GM21360 (cell line): ENCODE data around the gene BMP6.
"Not testable (repeated sequence)": the region's sequence is repeated elsewhere in the genome, so short reads cannot be mapped to it uniquely, and the experiment has no call there.

Experiments used
- ATAC-seq: cut with Tn5 transposase; IDR thresholded peaks from one replicate; pipeline ENCODE4 v1.9.1; 2021; ENCODE audit warnings: mild to moderate bottlenecking, moderate library complexity; ENCODE audit not compliant: unreplicated experiment

BMP6 gene

GRCh38 chr6:7880718-7881107 is 154.8 kb downstream of the BMP6 start:
- no peak for ATAC-seq

- ATAC-seq = no peak
These were observed 156.0 kb downstream of the BMP6 start for GRCh38 chr6:7881765-7882500.

GRCh38 chr6:7882505-7883257 is 156.8 kb downstream of the BMP6 start:
- ATAC-seq = no peak

- ATAC-seq = no peak
These were observed 157.5 kb downstream of the BMP6 start for GRCh38 chr6:7883381-7883780.

- no peak for ATAC-seq
These were observed 160.2 kb downstream of the BMP6 start for GRCh38 chr6:7886132-7886531.

GRCh38 chr6:7887278-7887991 is 161.5 kb downstream of the BMP6 start:
- no peak for ATAC-seq

- ATAC-seq = no peak
These were observed 162.9 kb downstream of the BMP6 start for GRCh38 chr6:7888587-7889357.

- ATAC-seq = no peak
These were observed 165.4 kb downstream of the BMP6 start for GRCh38 chr6:7891078-7891872.

- not testable (repeated sequence) for ATAC-seq
These were observed 166.5 kb downstream of the BMP6 start for GRCh38 chr6:7892367-7892766.

GRCh38 chr6:7893342-7893741 is 167.4 kb downstream of the BMP6 start:
- no peak for ATAC-seq

GRCh38 chr6:7894262-7895124 is 168.6 kb downstream of the BMP6 start:
- ATAC-seq = no peak

- no peak for ATAC-seq
These were observed 169.2 kb downstream of the BMP6 start for GRCh38 chr6:7895125-7895423.

- no peak for ATAC-seq
These were observed 170.6 kb downstream of the BMP6 start for GRCh38 chr6:7896465-7896987.

GRCh38 chr6:7897461-7898192 is 171.7 kb downstream of the BMP6 start:
- ATAC-seq = peak; percentile 46

- not testable (repeated sequence) for ATAC-seq
These were observed 172.3 kb downstream of the BMP6 start for GRCh38 chr6:7898193-7898586.

- no peak for ATAC-seq
These were observed 173.4 kb downstream of the BMP6 start for GRCh38 chr6:7899101-7899888.

- ATAC-seq = no peak
These were observed 174.0 kb downstream of the BMP6 start for GRCh38 chr6:7899889-7900213.

GRCh38 chr6:7900621-7901020 is 174.7 kb downstream of the BMP6 start:
- ATAC-seq = no peak
